B cell (primary cell): ENCODE data around the gene RDH14. TPM values are rescaled to one million over a fixed set of nuclear protein-coding genes. Genes with fewer than 3 reads are reported as not detected.

Experiments
- ATAC-seq: fragments of 200-7000 bp; cut with Tn5 transposase; one replicate; pipeline ENCODE4 v1.10.0; 2021; ENCODE audit warnings: low read depth, mild to moderate bottlenecking, moderate number of reproducible peaks, moderate library complexity
- CTCF ChIA-PET: fragments of 350-600 bp; sonication (Branson Sonifier 250); formaldehyde crosslinking; loops from one replicate; lab custom pipeline; 2021; ENCODE audit warnings: antibody characterized with exemption, inconsistent platforms; lab: Charles Lee
- POLR2A ChIA-PET: fragments of 350-600 bp; sonication (Branson Sonifier 250); formaldehyde crosslinking; loops from one replicate; lab custom pipeline; 2021; ENCODE audit warnings: antibody characterized with exemption; lab: Charles Lee
- DNase-seq: peaks from one replicate; pipeline ENCODE4 v3.0.0; 2013
- H2AFZ ChIP-seq: 2 replicates; pipeline ENCODE4 v1.6.1; 2012; ENCODE audit warnings: mild to moderate bottlenecking, low read depth, low read length; ENCODE audit not compliant: insufficient read depth, poor library complexity, severe bottlenecking
- H3K27ac ChIP-seq, 2 donors: 1 replicate in 1 of 2; 2 replicates in 1 of 2; pipeline ENCODE4 v1.5.1; 2012 to 2013; ENCODE audit warnings: low read length in 2 of 2, mild to moderate bottlenecking in 2 of 2, moderate library complexity in 1 of 2
- H3K27me3 ChIP-seq, 4 experiments: fragments of 200-600 bp in 1 of 4; sonication (generic) in 1 of 4; replicated peaks in 1 of 4; 1 replicate in 2 of 4; 2 replicates in 2 of 4; pipeline versions ENCODE4 v1.6.1 to v1.7.0; 2013 to 2016; ENCODE audit warnings: low read length in 3 of 4, mild to moderate bottlenecking in 2 of 4, mixed read lengths in 1 of 4, moderate library complexity in 1 of 4; ENCODE audit not compliant: insufficient read depth in 4 of 4, control insufficient read depth in 3 of 4; ENCODE audit errors: control extremely low read depth in 1 of 4
- H3K36me3 ChIP-seq, 2 experiments: replicated peaks in 1 of 2; 1 replicate in 1 of 2; 2 replicates in 1 of 2; pipeline versions ENCODE4 v1.6.1 to v1.7.1; 2013; ENCODE audit warnings: low read length in 1 of 2; ENCODE audit not compliant: insufficient read depth in 2 of 2, control insufficient read depth in 1 of 2; ENCODE audit errors: control extremely low read depth in 1 of 2, extremely low read depth in 1 of 2
- H3K4me1 ChIP-seq, 2 donors: fragments of 200-600 bp in 1 of 2; sonication (generic) in 1 of 2; 1 replicate in 1 of 2; 2 replicates in 1 of 2; pipeline versions ENCODE4 v1.5.1 to v1.6.1; 2013 to 2017; ENCODE audit warnings: low read length in 2 of 2; ENCODE audit not compliant: control insufficient read depth in 2 of 2, insufficient read depth in 2 of 2
- H3K4me2 ChIP-seq: replicated peaks from 2 replicates; pipeline ENCODE3; 2012; ENCODE audit warnings: mild to moderate bottlenecking, low read depth, low read length; ENCODE audit not compliant: poor library complexity, severe bottlenecking
- H3K4me3 ChIP-seq, 5 experiments: fragments of 200-600 bp in 1 of 5; sonication (generic) in 1 of 5; 1 replicate in 3 of 5; 2 replicates in 2 of 5; pipeline versions ENCODE4 v1.5.1 to v1.7.0; 2011 to 2016; ENCODE audit warnings: low read length in 4 of 5, mild to moderate bottlenecking in 4 of 5, low read depth in 2 of 5, control low read depth in 1 of 5, moderate library complexity in 1 of 5; ENCODE audit not compliant: insufficient read depth in 1 of 5; ENCODE audit errors: control extremely low read depth in 1 of 5, extremely low read depth in 1 of 5
- H3K79me2 ChIP-seq: fragments of 200-600 bp; sonication (generic); one replicate; pipeline ENCODE4 v1.6.0; 2016; ENCODE audit warnings: low read length; ENCODE audit not compliant: control insufficient read depth, insufficient read depth
- H3K9ac ChIP-seq: fragments of 200-600 bp; sonication (generic); 2 replicates; pipeline ENCODE4 v1.6.1; 2017; ENCODE audit warnings: mild to moderate bottlenecking, low read length, moderate library complexity
- H3K9me3 ChIP-seq, 3 donors: one replicate each; pipeline versions ENCODE4 v1.6.1 to v1.7.1; 2013; ENCODE audit warnings: low read length in 2 of 3; ENCODE audit not compliant: control insufficient read depth in 2 of 3, insufficient read depth in 1 of 3; ENCODE audit errors: control extremely low read depth in 1 of 3
- H4K20me1 ChIP-seq: 2 replicates; pipeline ENCODE4 v1.6.0; 2012; ENCODE audit warnings: mild to moderate bottlenecking, low read length; ENCODE audit not compliant: insufficient read depth, control insufficient read depth, poor library complexity, severe bottlenecking
- H3K27ac Mint-ChIP-seq: one replicate; pipeline ENCODE4 v1.8.0; 2021; ENCODE audit warnings: mixed read lengths
- H3K27me3 Mint-ChIP-seq: one replicate; pipeline ENCODE4 v1.8.0; 2021; ENCODE audit warnings: mixed read lengths
- H3K4me1 Mint-ChIP-seq: one replicate; pipeline ENCODE4 v1.8.0; 2021; ENCODE audit warnings: mixed read lengths
- H3K4me3 Mint-ChIP-seq: one replicate; pipeline ENCODE4 v1.8.0; 2021; ENCODE audit warnings: mixed read lengths
- H3K9me3 Mint-ChIP-seq: one replicate; pipeline ENCODE4 v1.8.0; 2022; ENCODE audit warnings: mixed read lengths; ENCODE audit not compliant: insufficient read depth
- CTCF ChIP-seq: fragments of 200-600 bp; IDR thresholded peaks from one replicate; pipeline ENCODE4 v1.8.0; 2022; ENCODE audit warnings: antibody characterized with exemption, mild to moderate bottlenecking
- EZH2 ChIP-seq: IDR thresholded peaks from 2 replicates; pipeline ENCODE4 v1.6.1; 2012; ENCODE audit warnings: borderline replicate concordance, low read depth, mild to moderate bottlenecking, moderate library complexity, low read length; ENCODE audit not compliant: insufficient read depth, poor library complexity, severe bottlenecking
- WGBS: methylation state at CpG from one replicate; pipeline ENCODE4 v1.1.5; 2013; ENCODE audit warnings: missing lambda C conversion rate; ENCODE audit not compliant: insufficient coverage; 5-methylcytosine and 5-hydroxymethylcytosine counted together
- intact Hi-C: fragments of 100-400 bp; cut with micrococcal nuclease; formaldehyde crosslinking; loops from one replicate; pipeline ENCODE4 v1.10.0; 2022
- polyA plus RNA-seq: library from polyadenylated mRNA; depleted of rRNA; stranded (reverse); fragments of >200 nt; gene quantifications from 2 replicates; pipeline ENCODE4 v1.2.3, GENCODE V29; 2012
- total RNA-seq, 2 donors: library from RNA; stranded (reverse); fragments of 120-200 nt in 1 of 2; gene quantifications; 1 replicate in 1 of 2; 2 replicates in 1 of 2; pipeline versions ENCODE4 v1.2.3 to v1.2.4, GENCODE V29; 2013 to 2022

Gene RDH14
- total and polyA plus RNA-seq, 2 donors (not counting 1 experiment from before 2014, with no cell fraction given) = 9.6 to 18.5 TPM

DNA sequence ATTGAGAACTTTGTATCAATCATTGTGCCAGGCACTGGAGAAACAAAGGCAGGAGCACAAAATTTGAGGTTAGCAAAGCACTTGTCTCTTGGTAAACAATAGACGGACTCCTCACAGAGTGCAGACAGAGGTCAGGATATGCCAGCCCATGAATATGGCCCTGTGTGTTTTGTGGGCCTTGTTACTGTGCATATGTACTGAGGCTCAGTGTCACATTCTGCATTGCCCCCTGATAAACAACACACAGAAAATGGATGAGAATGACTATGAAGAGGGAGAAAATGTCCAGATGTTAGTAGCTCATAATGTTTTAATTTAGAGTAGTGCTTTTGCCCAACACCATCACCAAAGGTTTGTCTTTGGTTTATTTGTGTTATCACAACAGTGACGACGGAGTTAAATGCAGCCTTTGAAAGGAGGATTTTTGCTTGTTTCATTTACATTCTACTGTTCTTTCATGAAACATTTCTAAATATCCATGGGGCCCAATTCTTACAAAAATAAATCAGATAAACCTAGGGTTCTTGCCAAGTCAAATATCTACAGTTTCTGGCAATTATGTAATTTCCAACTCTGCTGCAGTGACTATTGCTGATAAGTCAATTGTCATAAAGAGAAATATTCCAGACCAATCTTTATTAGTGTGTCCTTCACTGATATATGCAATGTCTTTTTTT lies 43.5 kb upstream of the RDH14 start:
- Histone ChIP-seq H3K9ac (no peak overlapping the region), H3K4me1 (peaks cover 5 to 8% of the 10 kb centered on the region in 2 donors), H3K4me3 (no peak overlapping the region), H3K4me2 (no peak overlapping the region), H3K27ac (no peak overlapping the region), H3K79me2 (no peaks in the 10 kb centered on the region), H2AFZ (no peak overlapping the region), H3K27me3 (no peaks in the 10 kb centered on the region), H4K20me1 (no peaks in the 10 kb centered on the region), H3K36me3 (no peaks in the 10 kb centered on the region), H3K9me3 (no peaks in the 10 kb centered on the region)
- Mint-ChIP-seq H3K27ac (no peak overlapping the region), H3K27me3 (no peaks in the 10 kb centered on the region), H3K4me3 (no peak overlapping the region), H3K9me3 (no peaks in the 10 kb centered on the region), H3K4me1 (peaks cover 4% of the 10 kb centered on the region)
- 100% methylated on average over 1 of the region's 3 CpGs for WGBS
- ChIA-PET POLR2A (no interaction called here), CTCF (no interaction called here)
- ATAC-seq (no peak), DNase-seq (no peak)
- intact Hi-C loops = no loop called here
- no peak for TF ChIP-seq EZH2
- no peak for TF ChIP-seq CTCF

DNA sequence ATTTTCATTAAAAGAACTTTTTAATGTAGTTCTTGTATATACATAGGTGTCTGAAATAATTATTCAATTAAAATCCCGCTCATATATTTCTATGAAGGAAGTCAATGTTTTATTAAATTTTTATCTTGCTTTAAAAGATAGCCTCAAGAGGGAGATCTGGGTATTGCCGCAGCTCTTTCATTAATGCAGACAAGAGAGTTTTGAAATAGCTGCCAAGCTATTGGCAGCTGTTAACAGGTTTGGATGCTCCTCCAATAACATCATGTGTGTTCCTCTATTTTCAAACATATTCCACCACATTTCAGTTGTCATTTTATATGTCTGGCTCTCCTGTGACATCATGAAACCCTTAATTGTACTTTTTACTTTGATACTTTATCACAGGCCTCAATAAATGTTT lies 41.8 kb upstream of the RDH14 start:
- Histone ChIP-seq H2AFZ (no peak overlapping the region), H3K36me3 (no peaks in the 10 kb centered on the region), H3K79me2 (no peaks in the 10 kb centered on the region), H3K9me3 (no peaks in the 10 kb centered on the region), H4K20me1 (no peaks in the 10 kb centered on the region), H3K27me3 (no peaks in the 10 kb centered on the region), H3K9ac (no peak overlapping the region), H3K4me3 (no peak overlapping the region), H3K4me2 (no peak overlapping the region), H3K27ac (no peak overlapping the region), H3K4me1 (peaks cover 5 to 20% of the 10 kb centered on the region in 2 donors)
- Mint-ChIP-seq H3K27me3 (no peaks in the 10 kb centered on the region), H3K9me3 (no peaks in the 10 kb centered on the region), H3K27ac (no peak overlapping the region), H3K4me3 (no peak overlapping the region), H3K4me1 (peaks cover 4% of the 10 kb centered on the region)
- 60% methylated on average over 1 of the region's 2 CpGs for WGBS
- intact Hi-C loops = no loop called here
- DNase-seq = no peak
- CTCF ChIA-PET = interaction anchor here (1.0 kb wide), 1 partner anchor 82 kb away, joined by 5 read pairs; no protein-coding TSS in a partner anchor
- POLR2A ChIA-PET = no interaction called here
- TF ChIP-seq CTCF = no peak
- TF ChIP-seq EZH2 = no peak
- ATAC-seq = no peak
